Memory B cell (primary cell): ENCODE data around the gene CYB5R3.

ENCODE experiments used
- ATAC-seq: fragments of 150-1000 bp; cut with Tn5 transposase; 2 replicates; pipeline ENCODE4 v1.10.0; 2021; ENCODE audit warnings: low read depth, mild to moderate bottlenecking, moderate library complexity
- DNase-seq, 2 donors: peaks; one replicate each; pipeline ENCODE4 v3.0.0; 2022; ENCODE audit warnings: low spot score in 2 of 2
- H3K27ac Mint-ChIP-seq: one replicate; pipeline ENCODE4 v1.8.0; 2022; ENCODE audit warnings: mild to moderate bottlenecking, moderate library complexity, mixed read lengths
- H3K27me3 Mint-ChIP-seq: one replicate; pipeline ENCODE4 v1.8.0; 2022; ENCODE audit warnings: mixed read lengths
- H3K36me3 Mint-ChIP-seq: one replicate; pipeline ENCODE4 v1.8.0; 2022; ENCODE audit warnings: mild to moderate bottlenecking, mixed read lengths
- H3K4me1 Mint-ChIP-seq: one replicate; pipeline ENCODE4 v1.8.0; 2022; ENCODE audit warnings: mixed read lengths
- H3K4me3 Mint-ChIP-seq: one replicate; pipeline ENCODE4 v1.8.0; 2022; ENCODE audit warnings: mild to moderate bottlenecking, moderate library complexity, mixed read lengths
- H3K9me3 Mint-ChIP-seq: one replicate; pipeline ENCODE4 v1.8.0; 2022; ENCODE audit warnings: mixed read lengths

CYB5R3 gene

GRCh38 chr22:42664976-42665831 is 16.0 kb upstream of the CYB5R3 start:
- DNase-seq (peak in 1 of 2 donors; percentile 34), ATAC-seq (peak; percentile 62)
- Mint-ChIP-seq H3K27ac (peak overlapping the region; percentile 79), H3K9me3 (no peaks in the 10 kb centered on the region), H3K4me3 (peak overlapping the region; percentile 6), H3K27me3 (no peaks in the 10 kb centered on the region), H3K4me1 (peaks cover 13% of the 10 kb centered on the region), H3K36me3 (no peaks in the 10 kb centered on the region)

DNA sequence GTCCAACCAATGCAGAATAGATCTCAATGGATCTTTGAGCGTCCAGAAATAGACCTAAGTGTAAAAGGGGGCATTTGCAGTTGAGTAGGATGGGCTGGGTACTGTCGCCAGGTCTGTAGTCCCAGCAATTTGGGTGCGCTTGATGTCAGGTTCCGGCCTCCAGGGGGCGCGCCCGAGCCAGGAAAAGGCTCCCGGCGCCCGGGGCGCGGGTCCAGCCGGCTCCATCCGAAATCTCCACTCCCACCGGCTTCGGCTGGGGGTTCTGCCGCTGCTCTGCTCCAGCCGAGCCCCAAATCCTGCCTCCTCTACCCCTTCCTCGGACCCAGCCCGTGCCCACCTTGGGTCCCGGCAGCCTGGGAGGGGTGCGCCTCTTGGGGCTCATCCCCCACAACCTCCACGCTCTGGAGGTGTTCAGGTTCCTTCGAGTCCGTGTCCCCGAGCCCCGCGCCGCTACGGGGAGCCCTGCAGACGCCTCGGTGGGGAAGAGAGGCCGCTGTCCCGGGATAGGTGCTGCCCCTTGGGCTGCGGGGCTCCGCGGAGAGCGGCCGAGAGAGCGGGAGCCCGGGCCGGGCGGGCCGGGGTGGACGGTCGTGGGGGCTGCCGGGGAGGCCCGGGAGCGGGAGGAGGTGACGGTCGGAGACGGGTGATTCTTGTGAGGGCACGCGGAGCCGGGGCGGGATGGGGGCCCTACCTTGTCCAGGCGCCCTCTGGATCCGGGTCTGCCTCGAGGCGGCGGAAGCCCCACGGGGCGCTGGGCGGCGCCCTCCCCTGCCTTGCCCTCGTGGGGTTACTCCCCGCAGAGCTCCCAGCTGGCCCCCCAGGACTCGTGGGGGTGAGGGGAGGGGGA is 13.0 kb upstream of the CYB5R3 start:
- Mint-ChIP-seq H3K4me3 (peak overlapping the region; percentile 82), H3K4me1 (peaks cover 17% of the 10 kb centered on the region), H3K36me3 (no peaks in the 10 kb centered on the region), H3K9me3 (no peaks in the 10 kb centered on the region), H3K27ac (no peak overlapping the region), H3K27me3 (no peaks in the 10 kb centered on the region)
- peak; percentile 77 to 88 for DNase-seq
- ATAC-seq: peak; percentile 55

GRCh38 chr22:42656578-42656977 is 7.4 kb upstream of the CYB5R3 start:
- DNase-seq (no peak), ATAC-seq (no peak)
- Mint-ChIP-seq H3K36me3 (no peaks in the 10 kb centered on the region), H3K27ac (peak overlapping the region; percentile 53), H3K27me3 (no peaks in the 10 kb centered on the region), H3K4me1 (peaks cover 20% of the 10 kb centered on the region), H3K9me3 (no peaks in the 10 kb centered on the region), H3K4me3 (no peak overlapping the region)

DNA sequence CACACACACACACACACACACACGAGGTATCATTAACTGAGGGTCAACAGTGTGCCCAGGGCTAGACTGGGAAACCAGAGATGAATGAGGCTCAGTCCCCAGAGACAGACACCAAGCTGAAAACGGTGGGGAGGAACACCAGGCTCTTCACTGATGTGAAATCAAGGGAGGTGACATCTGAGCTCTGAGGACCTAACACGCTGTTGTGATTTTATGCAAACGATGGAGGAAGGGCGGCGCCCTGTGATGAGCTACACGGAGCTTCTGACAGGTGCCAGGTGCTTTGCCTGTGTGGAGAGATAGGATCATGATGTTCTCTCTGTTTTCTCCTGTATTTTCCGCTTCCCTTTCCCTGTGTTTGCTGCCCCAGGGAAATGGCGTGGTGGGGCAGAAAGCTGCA is 6.5 kb upstream of the CYB5R3 start:
- Mint-ChIP-seq H3K9me3 (no peaks in the 10 kb centered on the region), H3K27ac (peak overlapping the region; percentile 91), H3K4me1 (peaks cover 20% of the 10 kb centered on the region), H3K4me3 (peak overlapping the region; percentile 64), H3K27me3 (no peaks in the 10 kb centered on the region), H3K36me3 (no peaks in the 10 kb centered on the region)
- peak; percentile 99 for ATAC-seq
- DNase-seq: peak; percentile 58 to 78

DNA sequence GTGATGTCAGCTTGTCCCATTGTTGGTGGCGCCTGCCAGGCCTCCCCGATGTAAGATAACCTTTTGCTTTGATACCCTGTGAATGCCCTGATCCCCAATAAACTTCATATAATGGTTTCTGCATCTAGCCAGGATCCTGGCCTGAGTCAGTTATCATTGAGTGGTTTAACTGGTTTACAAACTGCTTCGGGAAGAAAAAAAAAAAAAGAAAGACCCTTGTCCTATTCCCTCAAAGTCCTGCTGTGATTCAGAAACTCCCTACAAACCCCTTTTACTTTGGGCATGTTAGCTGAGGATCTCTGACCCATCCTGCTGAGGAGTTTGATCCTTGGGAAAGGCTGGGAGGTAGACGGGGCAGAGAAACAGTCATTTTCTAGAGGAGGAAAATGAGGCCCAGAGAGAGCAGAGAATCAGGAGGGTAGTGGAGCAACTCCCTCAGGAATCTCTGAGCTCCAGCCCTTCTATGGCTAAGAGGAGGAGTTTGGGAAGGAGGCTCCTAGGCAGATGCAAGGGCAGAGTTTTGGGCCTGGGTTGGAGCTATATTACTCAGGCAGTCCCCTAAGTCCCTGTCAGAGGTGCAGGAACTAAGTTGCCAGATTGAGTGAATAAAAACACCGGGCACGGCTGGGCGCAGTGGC is 5.4 kb upstream of the CYB5R3 start:
- H3K4me3 Mint-ChIP-seq: peak overlapping the region; percentile 14

GRCh38 chr22:42653999-42654398 is 4.8 kb upstream of the CYB5R3 start:
- Mint-ChIP-seq H3K27ac (no peak overlapping the region), H3K9me3 (no peaks in the 10 kb centered on the region), H3K4me1 (peaks cover 20% of the 10 kb centered on the region), H3K4me3 (no peak overlapping the region), H3K36me3 (no peaks in the 10 kb centered on the region), H3K27me3 (no peaks in the 10 kb centered on the region)
- ATAC-seq (no peak), DNase-seq (no peak)

More for the DNA sequence above, 5.4 kb upstream of the CYB5R3 start:
- peaks cover 20% of the 10 kb centered on the region for H3K4me1 Mint-ChIP-seq
- H3K36me3 Mint-ChIP-seq: no peaks in the 10 kb centered on the region
- no peak for DNase-seq
- no peaks in the 10 kb centered on the region for H3K27me3 Mint-ChIP-seq
- H3K9me3 Mint-ChIP-seq: no peaks in the 10 kb centered on the region
- ATAC-seq: no peak
- H3K27ac Mint-ChIP-seq: no peak overlapping the region

DNA sequence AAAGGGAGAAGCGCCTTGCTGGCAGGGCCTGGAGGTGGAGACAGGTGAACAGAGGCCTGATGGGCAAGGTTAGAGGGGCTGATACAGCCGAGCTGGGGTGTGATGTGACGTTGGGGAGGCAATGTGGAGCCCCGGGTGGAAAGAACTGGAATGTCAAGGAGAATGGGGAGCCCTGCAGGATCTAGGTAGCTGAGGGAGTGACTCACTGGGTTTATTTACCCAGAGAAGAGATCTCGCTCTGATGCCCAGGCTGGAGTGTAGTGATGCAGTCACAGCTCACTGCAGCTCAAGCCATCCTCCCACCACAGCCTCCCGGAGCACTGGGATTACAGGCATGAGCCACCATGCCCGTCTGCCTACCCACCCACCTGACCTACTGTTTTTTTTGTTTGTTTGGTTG is 1.9 kb upstream of the CYB5R3 start:
- no peak for ATAC-seq
- no peak for DNase-seq
- H3K4me3 Mint-ChIP-seq: peak overlapping the region; percentile 47
- peaks cover 2% of the 10 kb centered on the region for H3K36me3 Mint-ChIP-seq
- H3K4me1 Mint-ChIP-seq: peaks cover 17% of the 10 kb centered on the region
- H3K27me3 Mint-ChIP-seq: no peaks in the 10 kb centered on the region
- H3K27ac Mint-ChIP-seq: no peak overlapping the region
- no peaks in the 10 kb centered on the region for H3K9me3 Mint-ChIP-seq

- DNase-seq (no peak), ATAC-seq (peak; percentile 57)
- Mint-ChIP-seq H3K36me3 (peaks cover 2% of the 10 kb centered on the region), H3K9me3 (no peaks in the 10 kb centered on the region), H3K27ac (peak overlapping the region; percentile 91), H3K4me3 (peak overlapping the region; percentile 94), H3K4me1 (peaks cover 27% of the 10 kb centered on the region), H3K27me3 (no peaks in the 10 kb centered on the region)
These were observed 585 bp downstream of the CYB5R3 start for GRCh38 chr22:42648368-42649245.

DNA sequence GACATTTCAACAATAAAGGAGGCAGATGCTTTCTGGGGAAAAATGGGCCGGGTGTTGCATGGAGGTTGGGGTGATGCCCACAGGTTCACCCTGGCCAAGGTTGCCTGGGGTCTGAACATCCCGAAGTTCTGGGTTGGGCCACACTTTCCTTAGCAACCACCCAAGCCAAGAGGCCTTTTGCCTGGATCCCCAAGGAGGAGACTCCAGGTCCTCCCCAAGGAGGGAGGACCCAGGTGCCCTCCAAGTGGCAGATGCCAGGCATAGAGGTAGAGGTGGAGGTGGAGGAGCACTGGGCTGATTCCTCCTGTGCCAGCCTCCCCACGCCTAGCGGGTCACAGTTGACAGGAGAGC is 1.2 kb downstream of the CYB5R3 start:
- ATAC-seq: no peak
- Mint-ChIP-seq H3K4me3 (peak overlapping the region; percentile 94), H3K9me3 (no peaks in the 10 kb centered on the region), H3K4me1 (peaks cover 29% of the 10 kb centered on the region), H3K36me3 (peaks cover 2% of the 10 kb centered on the region), H3K27ac (peak overlapping the region; percentile 91), H3K27me3 (no peaks in the 10 kb centered on the region)
- DNase-seq: no peak

DNA sequence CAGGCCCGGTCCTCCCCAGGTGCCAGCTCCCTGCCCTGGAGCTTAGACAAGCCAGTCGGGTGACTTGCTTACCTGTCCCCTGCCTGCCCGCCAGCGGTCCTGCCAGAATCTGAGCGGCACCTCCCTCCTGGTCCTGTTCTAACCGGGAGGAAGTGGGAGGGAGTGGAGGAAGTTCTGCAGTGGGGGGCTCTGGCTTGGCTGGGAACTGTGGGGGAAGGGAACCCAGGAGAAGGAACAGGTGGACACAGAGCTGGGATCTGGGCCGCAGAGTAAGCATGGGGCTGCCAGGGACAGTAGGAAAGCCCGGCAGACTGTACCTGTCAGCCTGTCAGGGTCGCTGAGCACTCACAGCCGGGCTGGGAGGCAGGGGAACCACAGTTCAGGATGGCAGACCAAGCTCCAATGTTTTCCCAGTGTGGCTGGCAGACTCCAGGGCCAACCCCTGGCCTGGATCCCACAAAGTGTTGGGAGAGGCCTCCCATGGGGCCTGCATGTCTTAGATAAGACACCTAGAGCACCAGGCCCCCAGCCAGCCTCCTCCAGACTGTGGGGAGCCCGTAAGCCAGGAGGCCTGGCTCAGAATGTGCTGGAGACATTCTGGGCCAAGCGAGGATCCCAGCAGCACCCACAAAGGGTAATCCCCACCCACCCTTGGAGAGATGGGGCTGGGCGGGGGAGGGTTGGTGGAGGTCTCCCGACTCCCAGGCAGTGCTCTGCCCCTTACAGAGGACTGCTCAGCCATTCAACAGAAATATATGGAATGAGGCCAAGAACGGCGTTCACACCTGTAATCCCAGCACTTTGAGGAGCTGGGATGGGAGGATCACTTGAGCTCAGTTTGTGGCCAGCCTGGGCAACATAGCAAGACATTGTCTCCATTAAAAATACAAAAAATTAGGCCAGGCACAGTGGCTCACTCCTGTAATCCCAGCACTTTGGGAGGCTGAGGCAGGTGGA is 2.3 kb downstream of the CYB5R3 start:
- Mint-ChIP-seq H3K27ac (no peak overlapping the region), H3K27me3 (no peaks in the 10 kb centered on the region), H3K36me3 (peaks cover 2% of the 10 kb centered on the region), H3K9me3 (no peaks in the 10 kb centered on the region), H3K4me3 (peak overlapping the region; percentile 94), H3K4me1 (peaks cover 33% of the 10 kb centered on the region)
- ATAC-seq: no peak
- DNase-seq: no peak

- no peak overlapping the region for H3K27ac Mint-ChIP-seq
- DNase-seq (no peak), ATAC-seq (no peak)
- H3K4me1 Mint-ChIP-seq: peaks cover 33% of the 10 kb centered on the region
- peak overlapping the region; percentile 46 for H3K4me3 Mint-ChIP-seq
- H3K36me3 Mint-ChIP-seq: peaks cover 2% of the 10 kb centered on the region
- no peaks in the 10 kb centered on the region for H3K27me3 Mint-ChIP-seq
- H3K9me3 Mint-ChIP-seq: no peaks in the 10 kb centered on the region
These were observed 3.1 kb downstream of the CYB5R3 start for GRCh38 chr22:42645938-42646568.

DNA sequence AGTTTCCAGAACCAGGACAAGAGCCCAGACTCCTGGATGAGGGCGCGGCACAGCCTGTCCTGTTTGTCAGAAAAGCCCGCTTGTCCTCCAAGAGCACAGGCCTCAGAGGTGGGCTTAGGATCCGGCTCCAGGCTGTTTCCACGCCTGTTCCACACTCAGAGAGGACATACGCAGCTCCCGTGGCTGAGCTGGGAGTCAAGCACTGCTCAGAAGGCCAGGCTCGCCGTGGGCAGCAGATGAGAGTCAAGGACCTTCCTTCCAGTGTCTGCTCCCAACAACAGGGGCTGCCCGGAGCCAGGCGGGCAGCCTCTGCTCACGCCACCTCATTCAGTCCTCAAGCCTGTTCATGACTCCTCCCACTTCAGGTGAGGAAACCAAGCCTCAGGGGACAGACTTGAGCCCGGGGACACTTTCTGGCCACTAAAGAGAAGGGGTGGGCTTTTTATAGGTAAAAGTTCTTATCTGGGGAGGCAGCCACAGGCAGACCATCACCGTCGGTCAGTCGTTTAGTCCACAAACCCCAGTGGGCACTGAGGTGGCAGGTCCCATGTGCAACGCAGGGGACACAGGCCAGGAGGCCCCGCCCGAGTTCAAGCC is 3.8 kb downstream of the CYB5R3 start:
- Mint-ChIP-seq H3K9me3 (no peaks in the 10 kb centered on the region), H3K27ac (peak overlapping the region; percentile 77), H3K4me3 (no peak overlapping the region), H3K27me3 (no peaks in the 10 kb centered on the region), H3K4me1 (peaks cover 37% of the 10 kb centered on the region), H3K36me3 (peaks cover 2% of the 10 kb centered on the region)
- ATAC-seq (no peak), DNase-seq (no peak)
